Midbrain (tissue), 1 donor: Measurements from ENCODE around the gene ATP13A4.

Experiments
- DNase-seq: peaks from one replicate; lab custom pipeline; 2025; lab: John Stamatoyannopoulos, UW

Gene ATP13A4

GRCh38 chr3:193403307-193403706 is 151.4 kb downstream of the ATP13A4 start:
- no peak for DNase-seq

GRCh38 chr3:193400304-193400703 is 154.4 kb downstream of the ATP13A4 start:
- DNase-seq, result peak; percentile 45

GRCh38 chr3:193396451-193397244 is 158.0 kb downstream of the ATP13A4 start:
- no peak for DNase-seq

GRCh38 chr3:193391902-193392301 is 162.8 kb downstream of the ATP13A4 start:
- no peak for DNase-seq

- no peak for DNase-seq
These were observed 165.4 kb downstream of the ATP13A4 start for GRCh38 chr3:193389335-193389734.

- no peak for DNase-seq
These were observed 166.3 kb downstream of the ATP13A4 start for GRCh38 chr3:193388361-193388760.

GRCh38 chr3:193387596-193387995 is 167.1 kb downstream of the ATP13A4 start:
- DNase-seq, result no peak

GRCh38 chr3:193378706-193379105 is 176.0 kb downstream of the ATP13A4 start, which contains the start of gene ATP13A5:
ATP13A5 (minus strand) TSS chr3:193378753; CDS start chr3:193378725, 28 bp downstream.
- DNase-seq, result no peak

- DNase-seq, result no peak
These were observed 177.1 kb downstream of the ATP13A4 start for GRCh38 chr3:193377591-193377990.

- DNase-seq, result no peak
These were observed 179.1 kb downstream of the ATP13A4 start for GRCh38 chr3:193375614-193376013.

GRCh38 chr3:193372783-193373182 is 181.9 kb downstream of the ATP13A4 start:
- DNase-seq, result no peak

GRCh38 chr3:193367868-193368267 is 186.8 kb downstream of the ATP13A4 start:
- no peak for DNase-seq

GRCh38 chr3:193357291-193357690 is 197.4 kb downstream of the ATP13A4 start:
- DNase-seq, result no peak

- DNase-seq, result no peak
These were observed 200.3 kb downstream of the ATP13A4 start for GRCh38 chr3:193354423-193354822.
